AG10803 (cell line): ENCODE data around the gene RSPH1.

Experiments
- DNase-seq: peaks from one replicate; pipeline ENCODE4 v3.0.0; 2010; ENCODE audit warnings: low read depth
- H3K4me3 ChIP-seq: 2 replicates; pipeline ENCODE4 v1.5.1; 2011; ENCODE audit warnings: mild to moderate bottlenecking, low read length, control low read depth
- CTCF ChIP-seq: conservative IDR thresholded peaks from 2 replicates; pipeline ENCODE4 v1.5.1; 2011; ENCODE audit warnings: mild to moderate bottlenecking, low read length, control low read depth, inconsistent platforms

Gene RSPH1

GRCh38 chr21:42460391-42461184 lies 35.4 kb downstream of the RSPH1 start:
- no peak overlapping the region for H3K4me3 ChIP-seq
- no peak for DNase-seq
- no peak for TF ChIP-seq CTCF

- H3K4me3 ChIP-seq: no peak overlapping the region
- no peak for TF ChIP-seq CTCF
- DNase-seq: no peak
These were observed 36.3 kb downstream of the RSPH1 start for GRCh38 chr21:42459546-42460215.

GRCh38 chr21:42459082-42459460 lies 37.0 kb downstream of the RSPH1 start:
- no peak for DNase-seq
- H3K4me3 ChIP-seq: no peak overlapping the region
- TF ChIP-seq CTCF: no peak

- no peak for DNase-seq
- no peak overlapping the region for H3K4me3 ChIP-seq
- no peak for TF ChIP-seq CTCF
These were observed 39.6 kb downstream of the RSPH1 start for GRCh38 chr21:42456457-42456856.

GRCh38 chr21:42455754-42456440 lies 40.1 kb downstream of the RSPH1 start:
- no peak for DNase-seq
- no peak for TF ChIP-seq CTCF
- H3K4me3 ChIP-seq: no peak overlapping the region

GRCh38 chr21:42455196-42455595 lies 40.8 kb downstream of the RSPH1 start:
- TF ChIP-seq CTCF: no peak
- H3K4me3 ChIP-seq: no peak overlapping the region
- no peak for DNase-seq
